Measurements from ENCODE around the gene SLC39A11. TPM values are rescaled to one million over a fixed set of nuclear protein-coding genes. Genes with fewer than 3 reads are reported as not detected.

SLC39A11 gene
- total RNA-seq, 1 donor from 2014 or later = 21.5 TPM

- no peak overlapping the region for H3K27ac ChIP-seq (ENCODE audit: low read depth, low read length)
- H3K36me3 ChIP-seq (ENCODE audit: insufficient read depth, low read length) = no peaks in the 10 kb centered on the region
- H3K9ac ChIP-seq (ENCODE audit: low read length) = no peak overlapping the region
- H3K9me3 ChIP-seq (ENCODE audit: insufficient read depth, low read depth, low read length) = no peaks in the 10 kb centered on the region
- H3K4me1 ChIP-seq (ENCODE audit: insufficient read depth, low read length) = no peaks in the 10 kb centered on the region
- no peak overlapping the region for H3K27ac Mint-ChIP-seq (ENCODE audit: unreplicated experiment)
- no peak for TF ChIP-seq CTCF (IDR thresholded peaks at IDR 0.05; ENCODE audit: insufficient read depth, low read depth, low read length)
- no peak for DNase-seq (ENCODE audit: low read depth)
- no peak overlapping the region for H3K4me3 ChIP-seq (ENCODE audit: insufficient read depth, low read depth, low read length)
- H4K20me1 ChIP-seq (ENCODE audit: insufficient read depth, low read length) = no peaks in the 10 kb centered on the region
- no peaks in the 10 kb centered on the region for H3K79me2 ChIP-seq (ENCODE audit: insufficient read depth, low read length)
- H3K4me3 Mint-ChIP-seq (ENCODE audit: unreplicated experiment) = no peak overlapping the region
- H3K36me3 Mint-ChIP-seq (ENCODE audit: low read depth, unreplicated experiment) = peaks cover 17% of the 10 kb centered on the region
- H3K4me1 Mint-ChIP-seq (ENCODE audit: low read depth, unreplicated experiment) = peaks cover 3% of the 10 kb centered on the region
- no peaks in the 10 kb centered on the region for H3K27me3 Mint-ChIP-seq (ENCODE audit: low read depth, unreplicated experiment)
- no peak for FAIRE-seq
- no peaks in the 10 kb centered on the region for H3K9me3 Mint-ChIP-seq (ENCODE audit: unreplicated experiment)
- H2AFZ ChIP-seq (ENCODE audit: low read depth, low read length) = no peak overlapping the region
- H3K4me2 ChIP-seq (ENCODE audit: low read length) = no peak overlapping the region
- no peaks in the 10 kb centered on the region for H3K27me3 ChIP-seq (ENCODE audit: insufficient read depth, low read length)
Measured at GRCh38 chr17:72942579-72942978, 149.9 kb downstream of the SLC39A11 start.

DNA sequence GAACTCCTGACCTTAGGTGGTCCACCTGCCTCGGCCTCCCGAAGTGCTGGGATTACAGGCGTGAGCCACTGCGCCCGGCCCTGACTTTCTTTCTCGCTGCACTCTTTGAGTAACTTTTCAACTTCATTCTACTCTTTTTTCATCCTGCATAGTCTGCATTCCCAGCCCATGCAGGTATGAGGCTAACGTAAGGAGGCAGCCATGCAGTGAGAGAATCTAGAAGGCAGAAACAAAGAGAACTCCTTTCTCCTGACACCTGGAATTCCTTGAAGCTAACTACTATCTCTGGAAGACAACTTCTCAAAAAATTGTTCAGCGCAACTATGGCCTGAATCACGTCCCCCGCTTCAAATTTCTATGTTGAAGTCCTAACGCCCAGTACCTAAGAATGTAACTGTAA is 152.0 kb downstream of the SLC39A11 start:
- no peaks in the 10 kb centered on the region for H4K20me1 ChIP-seq (ENCODE audit: insufficient read depth, low read length)
- no peaks in the 10 kb centered on the region for H3K36me3 ChIP-seq (ENCODE audit: insufficient read depth, low read length)
- no peak overlapping the region for H3K9ac ChIP-seq (ENCODE audit: low read length)
- no peaks in the 10 kb centered on the region for H3K79me2 ChIP-seq (ENCODE audit: insufficient read depth, low read length)
- H3K4me1 ChIP-seq (ENCODE audit: insufficient read depth, low read length) = no peaks in the 10 kb centered on the region
- Mint-ChIP-seq H3K27ac (ENCODE audit: unreplicated experiment) (no peak overlapping the region), H3K27me3 (ENCODE audit: low read depth, unreplicated experiment) (no peaks in the 10 kb centered on the region), H3K4me3 (ENCODE audit: unreplicated experiment) (no peak overlapping the region), H3K36me3 (ENCODE audit: low read depth, unreplicated experiment) (peaks cover 7% of the 10 kb centered on the region), H3K9me3 (ENCODE audit: unreplicated experiment) (no peaks in the 10 kb centered on the region), H3K4me1 (ENCODE audit: low read depth, unreplicated experiment) (peaks cover 3% of the 10 kb centered on the region)
- H3K4me2 ChIP-seq (ENCODE audit: low read length) = no peak overlapping the region
- FAIRE-seq = no peak
- H3K9me3 ChIP-seq (ENCODE audit: insufficient read depth, low read depth, low read length) = no peaks in the 10 kb centered on the region
- H2AFZ ChIP-seq (ENCODE audit: low read depth, low read length) = no peak overlapping the region
- no peak for TF ChIP-seq CTCF (IDR thresholded peaks at IDR 0.05; ENCODE audit: insufficient read depth, low read depth, low read length)
- TF ChIP-seq EZH2 (IDR thresholded peaks at IDR 0.05; ENCODE audit: insufficient read depth, low read length) = no peak
- H3K27me3 ChIP-seq (ENCODE audit: insufficient read depth, low read length) = no peaks in the 10 kb centered on the region
- no peak overlapping the region for H3K27ac ChIP-seq (ENCODE audit: low read depth, low read length)
- no peak overlapping the region for H3K4me3 ChIP-seq (ENCODE audit: insufficient read depth, low read depth, low read length)
- DNase-seq (ENCODE audit: low read depth) = no peak

DNA sequence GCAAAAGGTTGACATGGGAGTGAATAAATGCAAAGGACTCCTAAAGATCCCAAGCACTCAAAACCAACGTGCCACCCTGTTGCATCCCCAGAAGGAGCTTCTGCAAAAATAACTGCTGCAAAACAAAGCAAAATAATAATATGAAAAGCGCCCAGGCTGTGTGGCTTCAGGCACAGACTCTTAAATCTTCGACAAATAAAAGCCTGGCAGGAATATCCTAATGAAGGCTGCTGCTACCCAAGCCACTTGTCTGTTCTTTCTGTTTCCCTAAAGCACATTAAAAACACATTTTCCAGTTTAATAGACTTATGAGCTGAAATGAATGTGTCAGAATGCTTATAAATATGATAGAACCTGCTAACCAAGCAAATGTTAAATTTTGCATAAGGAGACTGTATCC is 154.0 kb downstream of the SLC39A11 start:
- H4K20me1 ChIP-seq (ENCODE audit: insufficient read depth, low read length) = no peaks in the 10 kb centered on the region
- no peak for TF ChIP-seq CTCF (IDR thresholded peaks at IDR 0.05; ENCODE audit: insufficient read depth, low read depth, low read length)
- TF ChIP-seq EZH2 (IDR thresholded peaks at IDR 0.05; ENCODE audit: insufficient read depth, low read length) = no peak
- no peaks in the 10 kb centered on the region for H3K79me2 ChIP-seq (ENCODE audit: insufficient read depth, low read length)
- peaks cover 3% of the 10 kb centered on the region for H3K36me3 Mint-ChIP-seq (ENCODE audit: low read depth, unreplicated experiment)
- no peaks in the 10 kb centered on the region for H3K36me3 ChIP-seq (ENCODE audit: insufficient read depth, low read length)
- H3K27me3 ChIP-seq (ENCODE audit: insufficient read depth, low read length) = no peaks in the 10 kb centered on the region
- DNase-seq (ENCODE audit: low read depth) (no peak), FAIRE-seq (no peak)
- no peak overlapping the region for H3K4me2 ChIP-seq (ENCODE audit: low read length)
- no peaks in the 10 kb centered on the region for H3K4me1 ChIP-seq (ENCODE audit: insufficient read depth, low read length)
- H3K27me3 Mint-ChIP-seq (ENCODE audit: low read depth, unreplicated experiment) = no peaks in the 10 kb centered on the region
- H2AFZ ChIP-seq (ENCODE audit: low read depth, low read length) = no peak overlapping the region
- no peaks in the 10 kb centered on the region for H3K9me3 Mint-ChIP-seq (ENCODE audit: unreplicated experiment)
- H3K4me1 Mint-ChIP-seq (ENCODE audit: low read depth, unreplicated experiment) = peaks cover 3% of the 10 kb centered on the region
- H3K9ac ChIP-seq (ENCODE audit: low read length) = no peak overlapping the region
- H3K27ac Mint-ChIP-seq (ENCODE audit: unreplicated experiment) = no peak overlapping the region
- no peaks in the 10 kb centered on the region for H3K9me3 ChIP-seq (ENCODE audit: insufficient read depth, low read depth, low read length)
- H3K4me3 Mint-ChIP-seq (ENCODE audit: unreplicated experiment) = no peak overlapping the region
- H3K27ac ChIP-seq (ENCODE audit: low read depth, low read length) = no peak overlapping the region
- no peak overlapping the region for H3K4me3 ChIP-seq (ENCODE audit: insufficient read depth, low read depth, low read length)

Measured in astrocyte (in vitro differentiated cells and primary cell).